K562 (cell line): ENCODE measurements around the gene LAGE3. TPM values are rescaled to one million over a fixed set of nuclear protein-coding genes. Genes with fewer than 3 reads are reported as not detected.

Experiments used
- ADNP ChIP-seq: fragments of 200-800 bp; sonication (Bioruptor generic); IDR thresholded peaks from 2 replicates; pipeline ENCODE4 v1.6.1; 2016; ENCODE audit warnings: missing genetic modification characterization, missing compliant biosample characterization
- DIDO1 ChIP-seq: fragments of 450-650 bp; IDR thresholded peaks from 2 replicates; pipeline ENCODE4 v1.6.1; 2016; ENCODE audit warnings: low read depth, missing biosample characterization, missing genetic modification characterization
- E2F3 ChIP-seq: fragments of 250-450 bp; sonication (Bioruptor Pico); IDR thresholded peaks from 2 replicates; pipeline ENCODE4 v1.4.0; 2020; ENCODE audit warnings: mild to moderate bottlenecking
- ELF2 ChIP-seq: fragments of 250-450 bp; sonication (Bioruptor Pico); IDR thresholded peaks from 2 replicates; pipeline ENCODE4 v1.5.0; 2021; ENCODE audit warnings: mild to moderate bottlenecking
- MAFG ChIP-seq: fragments of 450-650 bp; conservative IDR thresholded peaks from 2 replicates; pipeline ENCODE4 v1.6.1; 2016; ENCODE audit warnings: missing genetic modification characterization, missing compliant biosample characterization
- MCM2 ChIP-seq: fragments of 450-650 bp; IDR thresholded peaks from 2 replicates; pipeline ENCODE4 v1.6.1; 2017; ENCODE audit warnings: low read depth, mild to moderate bottlenecking
- PRMT5 ChIP-seq: sonication (generic); formaldehyde crosslinking; IDR thresholded peaks from 2 replicates; pipeline ENCODE4 v1.5.0; 2020; ENCODE audit warnings: missing genetic modification reagents
- TBP ChIP-seq: optimal IDR thresholded peaks from 2 replicates; pipeline ENCODE3; 2011; ENCODE audit warnings: low read depth, low read length, improper control_type of control experiment
- YBX1 ChIP-seq: fragments of 450-650 bp; IDR thresholded peaks from 2 replicates; pipeline ENCODE4 v1.7.1; 2016; ENCODE audit warnings: mild to moderate bottlenecking
- ZNF121 ChIP-seq: sonication (generic); formaldehyde crosslinking; conservative IDR thresholded peaks from 2 replicates; pipeline ENCODE4 v1.8.0; 2022; ENCODE audit warnings: missing genetic modification reagents
- ZNF41 ChIP-seq: fragments of 250-450 bp; sonication (Bioruptor Pico); conservative IDR thresholded peaks from 2 replicates; pipeline ENCODE4 v1.4.0; 2020; ENCODE audit warnings: mild to moderate bottlenecking
- polyA plus RNA-seq, 8 experiments: library from polyadenylated mRNA; depleted of rRNA in 4 of 8; stranded (reverse) in 5 of 8; unstranded in 3 of 8; fragments of >200 nt; fragmentation: Nextera tagmentation in 2 of 8; fragmentation: Illumina TruSeq in 1 of 8; extraction: Ambion mirVana in 2 of 8; extraction: Trizol in 1 of 8; gene quantifications; 2 replicates each; pipeline versions ENCODE4 v1.2.1 to v1.2.3, GENCODE V29; 2011 to 2014; ENCODE audit warnings: inconsistent platforms in 1 of 8, missing spikeins in 1 of 8
- total RNA-seq, 7 experiments: library from RNA; depleted of rRNA in 6 of 7; stranded (reverse); fragments of >200 nt in 6 of 7; fragmentation: Illumina TruSeq in 2 of 7; extraction: Trizol in 2 of 7; gene quantifications; 2 replicates each; pipeline versions ENCODE4 v1.2.1 to v1.2.3, GENCODE V29; 2011 to 2021; ENCODE audit warnings: low replicate concordance in 1 of 7
- TF ChIP-seq, protein P1 (sequence below): sonication (generic); formaldehyde crosslinking; IDR thresholded peaks from 2 replicates; pipeline ENCODE4 v1.8.0; 2022; ENCODE audit warnings: mild to moderate bottlenecking, missing genetic modification reagents, borderline replicate concordance
- TF ChIP-seq, protein P2 (sequence below): fragments of 250-450 bp; sonication (Bioruptor Pico); IDR thresholded peaks from 2 replicates; pipeline ENCODE4 v1.4.0; 2020; ENCODE audit warnings: borderline replicate concordance
- TF ChIP-seq, protein P3 (sequence below): fragments of 250-450 bp; sonication (Bioruptor Pico); IDR thresholded peaks from 2 replicates; pipeline ENCODE4 v1.6.1; 2021; ENCODE audit warnings: mild to moderate bottlenecking
- TF ChIP-seq, protein P4 (sequence below): fragments of 250-450 bp; sonication (Bioruptor Pico); IDR thresholded peaks from 2 replicates; pipeline ENCODE4 v1.5.0; 2021
- TF ChIP-seq, protein P5 (sequence below): fragments of 250-450 bp; sonication (Bioruptor Pico); IDR thresholded peaks from 2 replicates; pipeline ENCODE4 v1.4.0; 2020; ENCODE audit warnings: mild to moderate bottlenecking, moderate library complexity, borderline replicate concordance

Gene LAGE3
- total and polyA plus RNA-seq, 9 of the 15 experiments (the other 6 are each of a cell fraction or from before 2014, with no cell fraction given), result 28.2 to 125 (median 35.8) TPM

DNA sequence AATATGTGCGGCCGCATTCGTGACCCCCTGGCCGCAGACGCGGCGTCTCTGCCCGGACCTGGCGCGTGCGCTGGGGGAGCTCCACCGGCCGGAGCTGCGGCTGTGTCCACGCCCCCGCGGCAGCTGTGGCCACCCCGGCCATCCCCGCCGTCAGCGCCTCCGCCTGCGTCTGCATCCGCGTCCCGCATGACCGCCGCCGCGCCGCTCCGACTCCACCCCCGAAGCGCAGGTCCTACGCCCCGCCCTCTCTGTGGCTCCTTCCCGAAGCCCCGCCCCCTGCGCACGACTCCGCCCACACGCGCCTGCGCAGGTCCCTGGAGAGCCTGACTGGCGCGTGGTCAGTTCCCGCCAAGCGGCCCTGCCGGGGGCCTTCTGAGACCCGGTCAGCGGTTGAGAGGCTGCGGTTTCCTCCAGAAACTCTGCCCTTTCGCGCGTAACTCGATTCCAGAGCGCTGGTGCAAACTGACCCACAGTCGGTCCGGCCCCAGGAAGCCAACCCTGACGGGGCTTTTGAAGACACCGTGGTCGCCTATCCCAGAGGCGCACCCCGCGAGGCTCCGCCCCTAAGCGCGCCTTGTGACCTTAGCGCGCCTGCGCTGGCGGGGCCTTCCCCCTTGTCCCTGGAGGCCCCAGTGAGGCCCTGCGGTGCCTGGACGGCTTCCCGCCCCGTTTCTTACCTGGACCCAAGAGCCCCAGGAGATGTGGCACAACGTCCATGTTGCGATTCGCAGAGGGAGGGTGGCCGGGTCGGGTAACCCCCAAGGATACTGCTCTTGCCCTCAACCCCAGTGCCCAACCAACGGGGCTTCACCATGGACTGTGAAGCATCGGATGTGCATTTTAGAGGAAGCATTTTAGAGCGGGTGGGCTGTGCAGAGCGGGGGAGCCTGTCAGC, at the start of gene LAGE3 (continued):
- TF ChIP-seq, protein P1, sequence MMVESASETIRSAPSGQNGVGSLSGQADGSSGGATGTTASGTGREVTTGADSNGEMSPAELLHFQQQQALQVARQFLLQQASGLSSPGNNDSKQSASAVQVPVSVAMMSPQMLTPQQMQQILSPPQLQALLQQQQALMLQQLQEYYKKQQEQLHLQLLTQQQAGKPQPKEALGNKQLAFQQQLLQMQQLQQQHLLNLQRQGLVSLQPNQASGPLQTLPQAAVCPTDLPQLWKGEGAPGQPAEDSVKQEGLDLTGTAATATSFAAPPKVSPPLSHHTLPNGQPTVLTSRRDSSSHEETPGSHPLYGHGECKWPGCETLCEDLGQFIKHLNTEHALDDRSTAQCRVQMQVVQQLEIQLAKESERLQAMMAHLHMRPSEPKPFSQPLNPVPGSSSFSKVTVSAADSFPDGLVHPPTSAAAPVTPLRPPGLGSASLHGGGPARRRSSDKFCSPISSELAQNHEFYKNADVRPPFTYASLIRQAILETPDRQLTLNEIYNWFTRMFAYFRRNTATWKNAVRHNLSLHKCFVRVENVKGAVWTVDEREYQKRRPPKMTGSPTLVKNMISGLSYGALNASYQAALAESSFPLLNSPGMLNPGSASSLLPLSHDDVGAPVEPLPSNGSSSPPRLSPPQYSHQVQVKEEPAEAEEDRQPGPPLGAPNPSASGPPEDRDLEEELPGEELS, result no peak
- TF ChIP-seq ZNF121 (CRISPR knock-in tag), result no peak
- TF ChIP-seq ADNP (tag), result no peak
- TF ChIP-seq MCM2, result no peak
- TF ChIP-seq YBX1, result no peak
- no peak for TF ChIP-seq DIDO1 (tag)
- TF ChIP-seq, protein P2, sequence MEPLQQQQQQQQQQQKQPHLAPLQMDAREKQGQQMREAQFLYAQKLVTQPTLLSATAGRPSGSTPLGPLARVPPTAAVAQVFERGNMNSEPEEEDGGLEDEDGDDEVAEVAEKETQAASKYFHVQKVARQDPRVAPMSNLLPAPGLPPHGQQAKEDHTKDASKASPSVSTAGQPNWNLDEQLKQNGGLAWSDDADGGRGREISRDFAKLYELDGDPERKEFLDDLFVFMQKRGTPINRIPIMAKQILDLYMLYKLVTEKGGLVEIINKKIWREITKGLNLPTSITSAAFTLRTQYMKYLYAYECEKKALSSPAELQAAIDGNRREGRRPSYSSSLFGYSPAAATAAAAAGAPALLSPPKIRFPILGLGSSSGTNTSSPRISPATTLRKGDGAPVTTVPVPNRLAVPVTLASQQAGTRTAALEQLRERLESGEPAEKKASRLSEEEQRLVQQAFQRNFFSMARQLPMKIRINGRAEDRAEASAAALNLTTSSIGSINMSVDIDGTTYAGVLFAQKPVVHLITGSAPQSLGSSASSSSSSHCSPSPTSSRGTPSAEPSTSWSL (CRISPR knock-in tag), result no peak
- TF ChIP-seq ZNF41 (CRISPR knock-in tag), result no peak
- TF ChIP-seq ELF2 (CRISPR knock-in tag), result no peak
- TF ChIP-seq PRMT5 (CRISPR knock-in tag), result no peak
- no peak for TF ChIP-seq MAFG (tag)
- peak; percentile 57 for TF ChIP-seq TBP
- TF ChIP-seq, protein P3, sequence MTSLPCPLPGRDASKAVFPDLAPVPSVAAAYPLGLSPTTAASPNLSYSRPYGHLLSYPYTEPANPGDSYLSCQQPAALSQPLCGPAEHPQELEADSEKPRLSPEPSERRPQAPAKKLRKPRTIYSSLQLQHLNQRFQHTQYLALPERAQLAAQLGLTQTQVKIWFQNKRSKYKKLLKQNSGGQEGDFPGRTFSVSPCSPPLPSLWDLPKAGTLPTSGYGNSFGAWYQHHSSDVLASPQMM (CRISPR knock-in tag), result no peak
- TF ChIP-seq E2F3 (CRISPR knock-in tag), result peak; percentile 98
- TF ChIP-seq, protein P4, sequence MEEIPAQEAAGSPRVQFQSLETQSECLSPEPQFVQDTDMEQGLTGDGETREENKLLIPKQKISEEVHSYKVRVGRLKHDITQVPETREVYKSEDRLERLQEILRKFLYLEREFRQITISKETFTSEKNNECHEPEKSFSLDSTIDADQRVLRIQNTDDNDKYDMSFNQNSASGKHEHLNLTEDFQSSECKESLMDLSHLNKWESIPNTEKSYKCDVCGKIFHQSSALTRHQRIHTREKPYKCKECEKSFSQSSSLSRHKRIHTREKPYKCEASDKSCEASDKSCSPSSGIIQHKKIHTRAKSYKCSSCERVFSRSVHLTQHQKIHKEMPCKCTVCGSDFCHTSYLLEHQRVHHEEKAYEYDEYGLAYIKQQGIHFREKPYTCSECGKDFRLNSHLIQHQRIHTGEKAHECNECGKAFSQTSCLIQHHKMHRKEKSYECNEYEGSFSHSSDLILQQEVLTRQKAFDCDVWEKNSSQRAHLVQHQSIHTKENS (CRISPR knock-in tag), result no peak
- TF ChIP-seq, protein P5, sequence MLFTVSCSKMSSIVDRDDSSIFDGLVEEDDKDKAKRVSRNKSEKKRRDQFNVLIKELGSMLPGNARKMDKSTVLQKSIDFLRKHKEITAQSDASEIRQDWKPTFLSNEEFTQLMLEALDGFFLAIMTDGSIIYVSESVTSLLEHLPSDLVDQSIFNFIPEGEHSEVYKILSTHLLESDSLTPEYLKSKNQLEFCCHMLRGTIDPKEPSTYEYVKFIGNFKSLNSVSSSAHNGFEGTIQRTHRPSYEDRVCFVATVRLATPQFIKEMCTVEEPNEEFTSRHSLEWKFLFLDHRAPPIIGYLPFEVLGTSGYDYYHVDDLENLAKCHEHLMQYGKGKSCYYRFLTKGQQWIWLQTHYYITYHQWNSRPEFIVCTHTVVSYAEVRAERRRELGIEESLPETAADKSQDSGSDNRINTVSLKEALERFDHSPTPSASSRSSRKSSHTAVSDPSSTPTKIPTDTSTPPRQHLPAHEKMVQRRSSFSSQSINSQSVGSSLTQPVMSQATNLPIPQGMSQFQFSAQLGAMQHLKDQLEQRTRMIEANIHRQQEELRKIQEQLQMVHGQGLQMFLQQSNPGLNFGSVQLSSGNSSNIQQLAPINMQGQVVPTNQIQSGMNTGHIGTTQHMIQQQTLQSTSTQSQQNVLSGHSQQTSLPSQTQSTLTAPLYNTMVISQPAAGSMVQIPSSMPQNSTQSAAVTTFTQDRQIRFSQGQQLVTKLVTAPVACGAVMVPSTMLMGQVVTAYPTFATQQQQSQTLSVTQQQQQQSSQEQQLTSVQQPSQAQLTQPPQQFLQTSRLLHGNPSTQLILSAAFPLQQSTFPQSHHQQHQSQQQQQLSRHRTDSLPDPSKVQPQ (CRISPR knock-in tag), result no peak
